PC-9 (cell line): ENCODE results near the gene XKR7.

Experiments used
- EZH2 ChIP-seq: fragments of 200-600 bp; sonication (generic); IDR thresholded peaks from 2 replicates; pipeline ENCODE4 v1.8.0; 2017; ENCODE audit warnings: antibody characterized with exemption, low read depth
- TF ChIP-seq, protein P1 (sequence below): fragments of 200-600 bp; sonication (generic); conservative IDR thresholded peaks from 2 replicates; pipeline ENCODE4 v1.6.1; 2017; ENCODE audit warnings: mixed run types, antibody characterized with exemption, mild to moderate bottlenecking, moderate library complexity

- TF ChIP-seq, protein P1, sequence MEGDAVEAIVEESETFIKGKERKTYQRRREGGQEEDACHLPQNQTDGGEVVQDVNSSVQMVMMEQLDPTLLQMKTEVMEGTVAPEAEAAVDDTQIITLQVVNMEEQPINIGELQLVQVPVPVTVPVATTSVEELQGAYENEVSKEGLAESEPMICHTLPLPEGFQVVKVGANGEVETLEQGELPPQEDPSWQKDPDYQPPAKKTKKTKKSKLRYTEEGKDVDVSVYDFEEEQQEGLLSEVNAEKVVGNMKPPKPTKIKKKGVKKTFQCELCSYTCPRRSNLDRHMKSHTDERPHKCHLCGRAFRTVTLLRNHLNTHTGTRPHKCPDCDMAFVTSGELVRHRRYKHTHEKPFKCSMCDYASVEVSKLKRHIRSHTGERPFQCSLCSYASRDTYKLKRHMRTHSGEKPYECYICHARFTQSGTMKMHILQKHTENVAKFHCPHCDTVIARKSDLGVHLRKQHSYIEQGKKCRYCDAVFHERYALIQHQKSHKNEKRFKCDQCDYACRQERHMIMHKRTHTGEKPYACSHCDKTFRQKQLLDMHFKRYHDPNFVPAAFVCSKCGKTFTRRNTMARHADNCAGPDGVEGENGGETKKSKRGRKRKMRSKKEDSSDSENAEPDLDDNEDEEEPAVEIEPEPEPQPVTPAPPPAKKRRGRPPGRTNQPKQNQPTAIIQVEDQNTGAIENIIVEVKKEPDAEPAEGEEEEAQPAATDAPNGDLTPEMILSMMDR = no peak
- TF ChIP-seq EZH2 = no peak
These were observed 16.8 kb upstream of the XKR7 start for GRCh38 chr20:31951203-31951529.
